ENCODE measurements around the gene SCAI.
"Not testable (repeated sequence)": the region's sequence is repeated elsewhere in the genome, so short reads cannot be mapped to it uniquely, and the experiment has no call there.

SCAI gene

DNA sequence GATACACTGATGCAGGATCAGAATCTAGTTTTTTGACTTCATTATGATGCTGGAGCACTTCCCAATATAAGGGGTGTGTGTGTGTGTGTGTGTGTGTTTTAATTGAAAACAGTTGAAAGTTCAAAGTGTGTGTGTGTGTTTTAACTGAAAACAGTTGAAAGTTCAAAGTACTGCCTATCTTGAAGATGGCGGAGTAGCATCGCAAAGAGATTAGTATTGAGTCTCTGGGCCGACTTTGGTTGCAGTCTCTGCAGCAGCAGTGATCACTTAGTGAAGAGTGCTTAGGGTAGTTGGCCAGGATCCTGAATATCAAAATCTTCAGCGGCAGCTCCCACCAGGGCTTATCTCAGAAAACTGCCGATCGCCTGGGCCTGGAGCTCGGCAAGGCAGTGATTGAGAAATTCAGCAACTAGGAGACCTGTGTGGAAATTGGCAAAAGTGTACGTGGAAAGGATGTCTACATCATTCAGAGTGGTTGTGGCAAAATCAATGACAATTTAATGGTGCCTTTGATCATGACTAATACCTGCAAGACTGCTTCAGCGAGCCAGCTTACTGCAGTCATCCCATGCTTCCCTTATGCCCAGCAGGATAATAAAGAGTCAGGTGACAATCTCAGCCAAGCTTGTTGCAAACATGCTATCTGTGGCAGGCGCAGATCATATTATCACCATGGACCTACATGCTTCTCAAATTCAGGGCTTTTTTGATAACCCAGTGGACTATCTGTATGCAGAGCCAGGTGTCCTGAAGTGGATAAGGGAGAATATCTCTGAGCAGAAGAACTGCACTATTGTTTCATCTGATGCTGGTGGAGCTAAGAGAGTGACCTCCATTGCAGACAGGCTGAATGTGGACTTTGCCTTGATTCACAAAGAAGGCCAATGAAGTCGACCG, 7.3 kb upstream of the SCAI start:
- no peak for DNase-seq (ENCODE audit: low read depth in 1 of 2, low spot score in 1 of 2)

- no peak for DNase-seq (ENCODE audit: low read depth in 1 of 2, low spot score in 1 of 2)
Measured at GRCh38 chr9:125147401-125147951, 4.1 kb upstream of the SCAI start.

DNA sequence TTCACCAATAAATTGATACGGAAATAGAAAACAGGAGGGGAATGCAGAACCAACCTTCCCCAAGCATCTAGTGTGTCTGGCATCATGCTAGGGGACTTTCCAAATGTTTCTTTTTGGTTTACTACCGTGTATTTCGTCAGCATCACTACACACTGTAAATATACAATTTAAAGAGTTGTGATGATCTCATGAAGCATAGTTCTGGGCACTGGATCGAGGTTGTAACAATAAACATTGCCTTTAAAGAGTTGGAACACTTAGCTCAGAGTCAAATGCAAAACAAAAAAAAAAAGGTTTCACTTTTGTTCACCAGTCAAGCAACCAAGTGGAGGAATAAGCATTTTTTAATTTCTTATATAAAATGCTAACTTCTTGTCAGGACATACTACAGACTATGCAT, 2.9 kb upstream of the SCAI start:
- DNase-seq (ENCODE audit: low read depth in 1 of 2, low spot score in 1 of 2) = no peak

DNA sequence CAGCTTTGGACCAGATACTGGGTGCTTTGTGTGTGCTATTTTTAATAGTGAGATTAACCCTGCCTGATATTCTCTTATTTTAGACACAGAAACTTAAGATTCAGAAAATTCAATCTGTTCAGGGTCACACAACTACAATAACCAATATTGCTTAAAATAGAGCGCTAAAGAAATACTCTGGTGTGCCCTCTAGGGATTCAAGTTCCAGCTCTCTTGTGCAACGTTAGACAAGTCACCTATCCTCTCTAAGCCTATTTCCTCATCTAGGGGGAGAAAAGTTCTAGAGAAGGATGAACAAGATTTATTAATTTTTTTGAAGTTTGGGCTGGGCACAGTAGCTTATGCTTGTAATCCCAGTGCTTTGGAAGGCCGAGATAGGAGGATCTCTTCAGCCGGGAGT, 2.1 kb upstream of the SCAI start:
- DNase-seq (ENCODE audit: low read depth in 1 of 2, low spot score in 1 of 2) = no peak

DNA sequence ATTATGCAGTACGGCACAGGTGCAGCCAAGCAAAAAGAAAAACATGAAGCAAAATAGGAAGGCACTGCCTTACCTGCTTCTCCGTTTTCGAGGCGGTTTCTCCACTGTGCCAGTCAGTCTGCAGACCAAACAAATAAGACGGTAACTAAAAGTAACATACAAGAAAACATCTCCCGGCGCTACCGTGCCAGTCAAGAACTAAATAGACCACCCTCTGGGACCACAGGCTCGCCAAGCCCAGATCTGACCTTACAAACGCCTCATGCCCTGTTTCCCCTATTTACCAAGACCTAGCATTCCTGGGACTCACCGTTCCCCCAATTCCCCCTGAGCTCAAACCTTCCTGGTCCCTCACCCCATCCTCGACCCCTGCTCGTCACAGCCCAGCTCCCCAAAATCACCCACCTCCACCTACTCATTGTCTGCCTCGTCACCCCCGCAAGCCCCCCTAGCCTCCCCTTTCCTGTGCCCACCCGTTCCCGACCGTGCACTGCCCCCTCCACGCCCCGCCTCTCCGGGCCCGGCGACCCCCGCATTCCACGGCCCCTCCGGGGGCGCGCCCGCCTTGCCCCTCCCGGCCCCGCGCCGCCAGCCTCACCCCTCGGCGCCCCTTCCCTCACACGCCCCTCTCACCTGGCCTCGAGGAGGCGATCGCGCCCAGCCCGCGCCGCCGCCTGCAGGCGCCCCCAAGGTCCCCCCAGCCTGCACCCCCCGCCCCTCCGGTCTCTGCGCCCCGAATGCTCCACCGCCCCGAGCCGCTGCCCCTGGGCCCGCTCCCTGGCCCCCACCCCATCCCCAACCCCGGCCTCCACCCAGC, 560 bp downstream of the SCAI start:
- DNase-seq (ENCODE audit: low read depth in 1 of 2, low spot score in 1 of 2) = peak in 1 of 2 donors; percentile 8

DNA sequence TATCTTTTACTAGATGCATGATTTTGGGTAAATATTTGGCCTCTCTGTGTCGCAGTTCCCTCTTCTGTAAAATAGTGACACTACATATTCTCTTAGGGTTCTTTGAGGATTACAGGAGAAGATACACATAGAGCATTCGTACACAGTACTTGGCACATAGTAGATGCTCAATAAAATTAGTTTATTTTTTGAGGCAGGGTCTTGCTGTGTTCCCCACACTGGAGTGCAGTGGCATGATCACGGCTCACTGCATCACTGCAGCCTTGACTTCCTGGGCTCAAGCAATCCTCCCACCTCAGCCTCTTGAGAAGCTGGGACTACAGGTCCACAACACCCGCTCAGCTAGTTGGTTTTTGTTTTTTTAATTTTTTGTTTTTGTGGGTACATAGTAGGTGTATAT, 1.6 kb downstream of the SCAI start:
- DNase-seq (ENCODE audit: low read depth in 1 of 2, low spot score in 1 of 2) = no peak

- no peak for DNase-seq (ENCODE audit: low read depth in 1 of 2, low spot score in 1 of 2)
Measured at GRCh38 chr9:125141251-125141650, 2.1 kb downstream of the SCAI start.

- DNase-seq (ENCODE audit: low read depth in 1 of 2, low spot score in 1 of 2) = no peak
Measured at GRCh38 chr9:125140576-125140975, 2.8 kb downstream of the SCAI start.

DNA sequence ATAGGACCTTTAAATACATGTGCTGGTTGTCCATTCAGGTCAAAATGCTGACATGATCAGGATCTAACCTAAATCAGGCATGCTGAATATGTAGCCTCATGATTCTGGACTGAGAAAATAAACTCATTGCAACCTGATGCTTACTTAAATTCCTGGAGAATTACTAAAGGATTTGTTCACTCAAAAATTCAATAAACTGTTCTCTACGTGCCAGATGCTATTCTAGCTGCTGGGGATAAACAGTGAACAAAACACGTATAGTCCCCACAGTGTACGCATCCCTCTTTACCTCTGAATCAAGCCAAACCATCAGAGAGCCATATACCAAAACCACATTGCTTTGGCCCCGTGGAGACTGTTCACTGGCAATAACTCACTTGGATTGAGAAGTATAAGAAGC, 6.1 kb downstream of the SCAI start:
- DNase-seq (ENCODE audit: low read depth in 1 of 2, low spot score in 1 of 2) = no peak

DNA sequence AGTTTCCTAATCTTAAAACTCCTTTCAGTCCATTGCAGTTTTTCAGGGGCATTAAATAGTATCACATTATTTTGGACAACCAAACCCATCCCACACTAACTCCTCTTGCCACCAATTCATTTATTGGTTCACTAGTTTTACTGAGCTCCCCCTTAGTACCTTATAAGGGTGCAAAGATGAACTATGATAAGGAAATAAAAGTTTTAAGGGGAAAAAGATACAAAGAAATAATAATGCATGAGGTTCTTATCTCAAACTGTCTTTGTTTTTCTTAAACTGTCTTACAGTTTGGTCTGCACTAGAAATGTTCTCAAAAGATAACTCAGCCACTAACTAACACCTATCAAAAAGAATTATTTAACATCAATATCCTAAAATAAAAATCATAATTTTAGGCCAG, 8.4 kb downstream of the SCAI start:
- DNase-seq (ENCODE audit: low read depth in 1 of 2, low spot score in 1 of 2) = no peak

- no peak for DNase-seq (ENCODE audit: low read depth in 1 of 2, low spot score in 1 of 2)
Measured at GRCh38 chr9:125133403-125134329, 9.7 kb downstream of the SCAI start.

DNA sequence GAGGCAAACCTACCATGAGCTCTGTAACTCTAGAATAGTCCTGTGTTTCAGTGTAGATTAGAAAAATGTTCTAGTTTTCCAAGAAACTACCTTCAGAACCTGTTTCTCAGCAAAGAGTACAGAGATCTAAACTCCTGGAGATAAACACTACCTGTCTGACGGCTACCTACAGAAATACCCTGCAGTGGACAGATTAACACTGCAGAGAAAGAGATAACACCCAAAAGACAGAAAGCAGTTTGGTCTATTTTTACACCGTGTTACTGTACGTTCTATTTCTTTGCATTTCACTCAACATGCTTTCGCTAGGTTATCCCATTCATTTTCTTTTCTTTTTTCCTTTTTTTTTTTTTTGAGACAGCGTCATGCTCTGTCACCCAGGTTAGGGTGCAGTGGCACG, 11.6 kb downstream of the SCAI start:
- DNase-seq (ENCODE audit: low read depth in 1 of 2, low spot score in 1 of 2) = no peak

- DNase-seq (ENCODE audit: low read depth in 1 of 2, low spot score in 1 of 2) = peak; percentile 43 to 61
Measured at GRCh38 chr9:125126019-125126746, 17.1 kb downstream of the SCAI start.

DNA sequence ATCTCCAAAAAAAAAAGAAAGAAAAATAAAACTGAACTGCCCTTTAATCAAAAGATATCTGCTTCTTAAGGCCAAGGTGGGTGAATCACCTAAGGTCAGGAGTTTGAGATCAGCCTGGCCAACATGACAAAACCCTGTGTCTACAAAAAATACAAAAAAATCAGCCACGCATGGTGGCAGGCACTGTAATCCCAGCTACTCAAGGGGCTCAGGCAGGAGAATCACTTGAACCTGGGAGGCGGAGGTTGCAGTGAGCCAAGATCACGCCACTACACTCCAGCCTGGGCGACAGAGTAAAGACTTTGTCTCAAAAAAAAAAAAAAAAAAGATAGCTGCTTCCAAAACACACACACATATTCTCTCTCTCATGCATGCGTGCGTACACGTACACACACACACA, 17.8 kb downstream of the SCAI start:
- DNase-seq (ENCODE audit: low read depth in 1 of 2, low spot score in 1 of 2) = no peak

DNA sequence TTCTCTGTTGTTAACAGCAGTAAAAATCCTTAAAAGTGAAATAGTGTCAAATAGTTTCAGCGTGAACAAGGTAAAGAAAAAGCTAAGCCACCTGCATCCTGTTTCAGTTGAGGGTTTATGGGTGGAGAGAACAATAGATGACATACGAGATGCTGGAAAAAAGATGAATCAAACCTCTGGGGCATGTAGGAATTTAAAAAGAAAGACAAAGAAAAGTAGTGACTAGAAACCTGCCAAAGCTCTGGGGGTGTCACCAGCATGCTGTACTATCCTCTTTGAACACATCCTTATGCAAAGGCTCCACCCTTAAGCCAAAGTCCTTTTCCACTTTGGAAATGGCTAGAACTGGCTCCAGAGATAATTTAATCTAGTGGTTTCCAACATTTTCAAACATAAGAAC, 22.2 kb downstream of the SCAI start:
- no peak for DNase-seq (ENCODE audit: low read depth in 1 of 2, low spot score in 1 of 2)

DNA sequence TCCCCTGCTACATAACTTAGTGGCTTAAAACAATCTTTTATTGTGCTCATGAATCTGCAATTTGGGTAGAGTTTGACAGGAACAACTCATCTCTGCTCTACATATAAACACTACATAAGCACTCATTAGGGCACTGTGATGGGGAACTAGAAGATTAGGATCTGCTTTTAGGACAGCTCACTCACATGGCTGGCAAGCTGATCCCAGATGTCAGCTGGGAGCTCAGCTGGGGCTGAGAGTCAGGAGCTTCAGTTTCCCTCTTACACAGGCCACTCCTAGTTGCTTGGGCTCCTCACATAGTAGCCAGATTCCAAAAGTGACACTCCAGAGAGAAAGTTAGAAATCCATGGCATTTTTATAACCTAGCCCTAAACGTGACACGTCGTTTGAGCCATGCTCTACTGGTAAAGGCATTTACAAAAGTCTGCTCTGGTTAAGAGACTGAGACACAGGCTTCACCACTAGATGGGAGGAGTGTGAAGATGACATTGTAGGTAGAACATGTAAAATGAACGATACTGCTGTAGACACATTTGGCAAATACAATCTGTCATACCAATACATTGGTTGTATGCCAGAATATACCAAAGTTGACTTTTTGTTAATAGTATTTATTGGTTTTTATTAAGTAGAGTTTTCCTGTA, 23.6 kb downstream of the SCAI start:
- no peak for DNase-seq (ENCODE audit: low read depth in 1 of 2, low spot score in 1 of 2)

GRCh38 chr9:125118696-125119095, 24.6 kb downstream of the SCAI start:
- DNase-seq (ENCODE audit: low read depth in 1 of 2, low spot score in 1 of 2) = not testable (repeated sequence)

GRCh38 chr9:125114503-125114902, 28.8 kb downstream of the SCAI start:
- not testable (repeated sequence) for DNase-seq (ENCODE audit: low read depth in 1 of 2, low spot score in 1 of 2)

DNA sequence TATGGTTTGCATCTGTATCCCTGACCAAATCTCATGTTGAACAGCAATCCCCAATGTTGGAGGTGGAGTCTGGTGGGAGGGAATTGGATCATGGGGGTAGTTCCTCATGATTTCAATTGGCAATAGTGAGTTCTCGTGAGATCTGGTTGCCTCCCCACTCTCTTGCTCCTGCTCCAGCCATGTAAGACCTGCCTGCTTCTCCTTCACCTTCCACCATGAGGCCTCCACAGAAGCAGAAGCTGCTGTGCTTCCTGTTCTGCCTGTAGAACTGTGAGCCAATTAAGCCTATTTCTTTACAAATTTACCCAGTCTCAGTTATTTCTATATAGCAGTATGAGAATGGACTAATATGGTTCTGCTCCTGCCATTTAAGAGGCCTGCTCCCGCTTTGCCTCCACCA, 32.9 kb downstream of the SCAI start:
- no peak for DNase-seq (ENCODE audit: low read depth in 1 of 2, low spot score in 1 of 2)

GRCh38 chr9:125108541-125108940, 34.8 kb downstream of the SCAI start:
- DNase-seq (ENCODE audit: low read depth in 1 of 2, low spot score in 1 of 2) = not testable (repeated sequence)

All from activated T-helper 1 cell treated with anti-CD3 and anti-CD28 coated beads, Interleukin-2, amount 50 U/mL, for 16 hours (primary cell).